ENCODE results near the gene GGCX. TPM values are rescaled to one million over a fixed set of nuclear protein-coding genes. Genes with fewer than 3 reads are reported as not detected.

GGCX gene
- total and polyA plus RNA-seq, 2 of the 13 experiments (the other 11 are each of a cell fraction or from before 2014, with no cell fraction given), result 72.5 to 103 TPM

DNA sequence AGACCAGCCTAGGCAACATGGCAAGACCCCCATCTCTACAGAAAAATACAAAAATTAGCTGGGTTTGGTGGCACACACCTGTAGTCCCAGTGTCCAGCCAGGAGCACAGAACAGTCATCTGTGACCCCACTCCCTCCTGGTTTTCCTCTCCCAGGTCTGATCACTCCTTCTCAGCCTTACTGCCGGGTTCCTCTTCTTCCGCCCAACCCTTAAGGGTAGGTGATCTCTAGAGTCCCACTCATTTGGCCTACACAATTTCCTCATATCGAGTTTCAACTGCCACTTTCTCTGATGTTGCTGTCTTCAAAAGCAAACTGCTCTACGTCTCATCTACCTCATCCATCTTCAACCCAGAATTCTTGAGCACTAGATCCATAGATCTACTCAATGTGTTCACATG, 35.7 kb downstream of the GGCX start (continued):
- no peak for TF ChIP-seq ZBTB40 (IDR thresholded peaks at IDR 0.05)
- TF ChIP-seq ZBTB40 (CRISPR knock-in tag; IDR thresholded peaks at IDR 0.05), result no peak
- TF ChIP-seq ZNF674 (CRISPR knock-in tag; IDR thresholded peaks at IDR 0.05; ENCODE audit: low read depth), result no peak
- TF ChIP-seq PRDM15 (CRISPR knock-in tag; IDR thresholded peaks at IDR 0.05), result no peak
- TF ChIP-seq ZNF775 (CRISPR knock-in tag; IDR thresholded peaks at IDR 0.05; ENCODE audit: borderline replicate concordance), result no peak
- TF ChIP-seq SMARCC2 (IDR thresholded peaks at IDR 0.05), result no peak
- no peak for TF ChIP-seq SOX5 (CRISPR knock-in tag; IDR thresholded peaks at IDR 0.05; ENCODE audit: borderline replicate concordance)
- no peak for TF ChIP-seq ZNF792 (CRISPR knock-in tag; IDR thresholded peaks at IDR 0.05)

Data from HepG2 (cell line).